ENCODE data around the gene TUBGCP6. TPM values are rescaled to one million over a fixed set of nuclear protein-coding genes. Genes with fewer than 3 reads are reported as not detected.

TUBGCP6 gene
- total RNA-seq, 1 donor from 2014 or later: 52.1 TPM

DNA sequence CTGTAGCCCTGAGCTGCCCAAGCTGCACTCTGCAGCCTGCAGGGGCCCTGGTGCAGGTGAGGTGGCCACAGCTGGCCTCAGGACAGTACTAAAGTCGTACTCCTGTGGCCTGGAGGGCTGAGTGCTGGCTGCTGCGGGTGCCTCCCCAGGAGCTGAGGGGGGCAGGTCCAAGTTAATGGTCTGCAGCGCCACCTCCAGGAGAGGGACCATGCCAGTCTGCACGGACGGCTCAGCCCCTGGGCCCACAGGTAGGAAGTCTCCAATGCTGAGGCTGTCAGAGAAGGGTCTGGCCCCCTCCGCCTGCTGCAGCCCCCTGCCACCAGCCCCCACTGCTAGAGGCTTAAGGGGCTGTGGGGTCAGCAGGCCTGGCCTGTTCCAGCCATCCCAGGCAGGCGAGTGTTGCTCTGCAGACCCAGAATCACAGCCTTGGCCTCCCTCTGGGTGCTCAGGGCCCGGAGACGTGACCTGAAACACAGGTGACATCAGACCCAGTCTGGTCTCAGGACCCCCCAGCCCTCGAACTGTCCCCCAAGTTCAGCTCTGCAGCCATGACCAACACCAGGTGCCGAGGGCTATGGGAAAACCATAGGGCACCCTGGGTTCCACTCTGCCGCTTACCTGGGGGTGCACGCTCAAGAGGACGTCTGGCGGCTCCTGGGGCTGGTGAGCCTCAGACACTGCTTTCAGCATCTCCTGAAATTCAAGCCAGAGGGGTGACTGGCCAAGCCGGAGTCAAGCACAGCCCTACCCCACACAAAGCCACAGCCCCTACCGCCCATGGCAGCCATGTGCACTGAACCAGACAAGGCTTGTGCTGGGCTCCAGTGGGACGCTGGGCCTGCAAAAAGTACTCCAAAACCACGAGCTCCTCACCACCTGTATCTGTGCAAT is 23.2 kb downstream of the TUBGCP6 start:
- no peak overlapping the region for H3K27ac Mint-ChIP-seq
- no peaks in the 10 kb centered on the region for H3K9me3 Mint-ChIP-seq
- H3K4me1 Mint-ChIP-seq (ENCODE audit: low read depth): no peaks in the 10 kb centered on the region
- no peak overlapping the region for H3K4me3 Mint-ChIP-seq
- no peak for DNase-seq (ENCODE audit: low spot score)
- intact Hi-C loops (cut with micrococcal nuclease): no loop called here
- H3K27me3 Mint-ChIP-seq (ENCODE audit: insufficient read depth): no peaks in the 10 kb centered on the region
- H3K36me3 Mint-ChIP-seq (ENCODE audit: low read depth): peaks cover 28% of the 10 kb centered on the region

DNA sequence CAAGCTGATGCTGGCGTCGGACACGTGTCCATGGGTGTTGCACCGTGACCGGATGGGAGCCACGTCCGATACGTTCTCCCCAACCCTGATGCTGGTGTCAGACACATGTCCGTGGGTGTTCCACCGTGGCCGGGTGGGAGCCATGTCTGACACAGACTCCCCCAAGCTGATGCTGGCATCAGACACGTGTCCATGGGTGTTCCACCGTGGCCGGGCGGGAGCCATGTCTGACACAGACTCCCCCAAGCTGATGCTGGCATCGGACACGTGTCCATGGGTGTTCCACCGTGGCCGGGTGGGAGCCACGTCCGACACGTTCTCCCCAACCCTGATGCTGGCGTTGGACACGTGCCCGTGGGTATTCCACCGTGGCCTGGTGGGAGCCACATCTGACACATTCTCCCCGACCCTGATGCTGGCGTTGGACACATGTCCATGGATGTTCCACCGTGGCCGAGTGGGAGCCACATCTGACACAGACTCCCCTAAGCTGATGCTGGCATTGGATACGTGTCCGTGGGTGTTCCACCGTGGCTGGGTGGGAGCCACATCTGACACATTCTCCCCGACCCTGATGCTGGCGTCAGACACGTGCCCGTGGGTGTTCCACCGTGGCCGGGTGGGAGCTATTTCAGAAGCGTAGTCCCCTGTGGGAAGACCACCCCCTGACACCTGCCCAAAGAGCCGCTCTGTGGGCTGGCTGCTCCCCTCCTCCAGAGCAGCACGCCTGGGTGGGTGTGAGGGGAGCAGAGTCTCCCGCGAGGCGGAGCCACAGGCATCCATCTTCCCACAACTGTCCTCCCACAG is 24.0 kb downstream of the TUBGCP6 start:
- no peak overlapping the region for H3K27ac Mint-ChIP-seq
- no peaks in the 10 kb centered on the region for H3K27me3 Mint-ChIP-seq (ENCODE audit: insufficient read depth)
- H3K36me3 Mint-ChIP-seq (ENCODE audit: low read depth): peaks cover 30% of the 10 kb centered on the region
- H3K9me3 Mint-ChIP-seq: no peaks in the 10 kb centered on the region
- intact Hi-C loops (cut with micrococcal nuclease): no loop called here
- DNase-seq (ENCODE audit: low spot score): no peak
- H3K4me1 Mint-ChIP-seq (ENCODE audit: low read depth): no peaks in the 10 kb centered on the region
- no peak overlapping the region for H3K4me3 Mint-ChIP-seq

DNA sequence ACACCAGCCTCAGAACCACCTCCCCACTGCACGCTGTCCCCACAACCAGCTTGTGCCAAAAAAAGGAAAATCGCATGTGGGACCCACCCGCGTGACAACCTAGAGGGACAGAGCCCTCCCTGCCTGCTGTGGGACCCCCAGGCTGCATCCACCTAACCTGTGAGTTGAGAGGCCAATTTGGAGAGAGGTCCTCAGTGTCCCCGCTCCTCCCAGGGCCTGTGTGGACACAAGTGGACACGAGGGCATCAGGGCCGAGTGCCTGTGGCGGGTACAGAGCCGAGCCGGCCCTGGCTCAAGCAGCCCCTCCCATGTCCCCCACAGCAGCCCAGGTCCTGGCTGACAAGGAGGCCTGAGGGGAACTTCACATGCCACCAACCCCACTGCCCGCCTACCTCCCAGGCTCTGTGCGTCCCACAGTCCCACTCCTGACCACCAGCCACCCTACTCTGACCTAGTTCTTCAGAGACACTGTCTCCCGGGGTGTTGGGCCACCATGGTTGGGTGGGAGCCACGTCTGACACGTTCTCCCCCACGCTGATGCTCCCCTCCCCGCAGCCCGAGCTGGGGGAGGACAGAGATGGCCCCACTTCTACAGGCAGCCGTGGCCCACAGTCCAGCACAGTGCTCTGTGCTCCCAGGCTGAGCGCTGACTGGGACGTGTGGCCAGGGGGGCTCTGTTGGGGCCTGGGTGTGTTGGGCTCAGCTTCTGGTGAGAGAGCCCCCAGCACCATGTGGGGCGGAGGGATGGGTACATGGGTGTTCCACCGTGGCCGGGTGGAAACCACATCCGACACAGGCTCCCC is 24.8 kb downstream of the TUBGCP6 start:
- no peak for DNase-seq (ENCODE audit: low spot score)
- Mint-ChIP-seq H3K36me3 (ENCODE audit: low read depth) (peaks cover 31% of the 10 kb centered on the region), H3K27ac (no peak overlapping the region), H3K4me1 (ENCODE audit: low read depth) (no peaks in the 10 kb centered on the region), H3K4me3 (no peak overlapping the region), H3K9me3 (no peaks in the 10 kb centered on the region), H3K27me3 (ENCODE audit: insufficient read depth) (no peaks in the 10 kb centered on the region)
- intact Hi-C loops (cut with micrococcal nuclease): no loop called here

DNA sequence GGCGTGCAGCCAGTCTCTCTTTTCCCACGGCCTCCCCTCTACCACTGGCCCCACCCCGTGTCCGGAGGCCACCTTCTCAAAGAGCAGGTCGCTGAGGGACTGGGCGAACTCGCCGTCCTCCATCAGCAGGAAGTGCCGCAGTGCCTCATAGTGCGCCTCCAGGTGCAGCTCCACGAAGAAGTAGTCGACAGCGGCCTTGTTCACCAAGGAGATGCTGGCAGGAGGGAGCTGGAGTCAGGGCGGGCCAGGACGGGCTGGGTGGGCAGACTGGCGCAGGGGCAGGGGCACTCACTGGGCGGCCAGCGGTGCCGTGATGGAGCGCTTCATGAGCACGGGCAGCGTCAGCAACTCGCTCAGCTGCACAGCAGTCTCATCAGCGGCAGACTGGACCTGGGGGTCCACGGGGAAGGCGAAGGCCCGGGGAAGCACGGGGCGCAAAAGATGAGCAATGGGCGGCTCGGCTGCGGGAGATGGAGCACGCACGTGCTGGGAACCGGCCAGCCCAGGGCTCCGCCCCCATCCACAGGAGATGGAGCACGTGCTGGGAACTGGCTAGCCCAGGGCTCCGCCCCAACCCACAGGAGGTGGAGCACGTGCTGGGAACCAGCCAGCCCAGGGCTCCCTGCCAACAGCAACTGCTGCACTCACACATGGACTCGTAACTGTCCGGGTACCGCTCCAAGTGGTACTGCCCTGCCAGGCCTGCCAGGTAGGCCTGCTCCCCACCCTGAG is 25.7 kb downstream of the TUBGCP6 start:
- Mint-ChIP-seq H3K27ac (no peak overlapping the region), H3K9me3 (no peaks in the 10 kb centered on the region), H3K4me3 (no peak overlapping the region), H3K4me1 (ENCODE audit: low read depth) (no peaks in the 10 kb centered on the region), H3K27me3 (ENCODE audit: insufficient read depth) (no peaks in the 10 kb centered on the region), H3K36me3 (ENCODE audit: low read depth) (peaks cover 32% of the 10 kb centered on the region)
- no peak for DNase-seq (ENCODE audit: low spot score)
- intact Hi-C loops (cut with micrococcal nuclease): no loop called here

DNA sequence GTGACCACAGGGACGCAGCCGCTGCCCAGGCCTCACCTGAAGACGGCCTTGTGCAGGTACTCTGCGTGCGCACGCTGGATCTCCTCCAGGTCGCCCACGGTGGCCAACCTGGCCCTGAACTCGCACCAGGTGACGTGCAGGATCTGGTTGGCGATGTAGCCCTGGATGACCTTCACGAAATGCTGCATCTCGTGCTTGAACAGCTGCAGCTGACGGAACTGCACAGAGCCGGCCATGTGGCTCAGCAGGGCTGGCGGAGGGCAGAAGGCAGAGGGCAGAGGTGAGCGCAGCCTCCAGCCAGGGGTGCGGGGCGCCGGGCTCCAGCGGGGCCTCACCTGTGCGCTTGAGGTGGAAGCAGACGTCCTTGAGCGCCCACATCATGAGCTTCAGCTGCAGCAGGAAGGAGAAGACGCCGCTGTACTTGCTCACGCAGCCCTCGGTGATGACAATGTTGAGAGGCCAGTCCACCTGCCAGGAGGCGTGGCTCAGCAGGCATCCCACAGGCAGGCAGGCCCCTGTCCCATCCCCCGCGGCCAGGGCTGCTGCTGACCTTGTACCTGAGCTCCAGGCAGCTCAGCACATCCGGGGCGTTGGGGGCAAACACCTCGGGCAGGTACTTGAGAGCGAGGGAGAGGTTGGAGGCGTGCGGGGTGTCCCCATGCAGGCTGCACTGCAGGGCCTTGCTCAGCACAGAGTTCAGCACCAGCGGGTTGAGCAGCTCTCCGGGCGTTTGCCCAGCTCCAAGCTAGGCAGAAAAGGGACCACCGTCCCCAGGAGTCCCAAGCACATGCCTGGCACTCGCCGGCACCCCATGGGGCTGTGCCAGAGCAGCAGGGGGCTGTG is 26.4 kb downstream of the TUBGCP6 start:
- Mint-ChIP-seq H3K9me3 (no peaks in the 10 kb centered on the region), H3K4me1 (ENCODE audit: low read depth) (no peaks in the 10 kb centered on the region), H3K36me3 (ENCODE audit: low read depth) (peaks cover 28% of the 10 kb centered on the region), H3K27me3 (ENCODE audit: insufficient read depth) (no peaks in the 10 kb centered on the region), H3K27ac (no peak overlapping the region), H3K4me3 (no peak overlapping the region)
- intact Hi-C loops (cut with micrococcal nuclease): no loop called here
- no peak for DNase-seq (ENCODE audit: low spot score)

GRCh38 chr22:50217543-50218152 is 27.2 kb downstream of the TUBGCP6 start:
- Mint-ChIP-seq H3K27ac (no peak overlapping the region), H3K27me3 (ENCODE audit: insufficient read depth) (no peaks in the 10 kb centered on the region), H3K4me1 (ENCODE audit: low read depth) (no peaks in the 10 kb centered on the region), H3K36me3 (ENCODE audit: low read depth) (peaks cover 26% of the 10 kb centered on the region), H3K9me3 (no peaks in the 10 kb centered on the region), H3K4me3 (no peak overlapping the region)
- intact Hi-C loops (cut with micrococcal nuclease): no loop called here
- DNase-seq (ENCODE audit: low spot score): no peak

DNA sequence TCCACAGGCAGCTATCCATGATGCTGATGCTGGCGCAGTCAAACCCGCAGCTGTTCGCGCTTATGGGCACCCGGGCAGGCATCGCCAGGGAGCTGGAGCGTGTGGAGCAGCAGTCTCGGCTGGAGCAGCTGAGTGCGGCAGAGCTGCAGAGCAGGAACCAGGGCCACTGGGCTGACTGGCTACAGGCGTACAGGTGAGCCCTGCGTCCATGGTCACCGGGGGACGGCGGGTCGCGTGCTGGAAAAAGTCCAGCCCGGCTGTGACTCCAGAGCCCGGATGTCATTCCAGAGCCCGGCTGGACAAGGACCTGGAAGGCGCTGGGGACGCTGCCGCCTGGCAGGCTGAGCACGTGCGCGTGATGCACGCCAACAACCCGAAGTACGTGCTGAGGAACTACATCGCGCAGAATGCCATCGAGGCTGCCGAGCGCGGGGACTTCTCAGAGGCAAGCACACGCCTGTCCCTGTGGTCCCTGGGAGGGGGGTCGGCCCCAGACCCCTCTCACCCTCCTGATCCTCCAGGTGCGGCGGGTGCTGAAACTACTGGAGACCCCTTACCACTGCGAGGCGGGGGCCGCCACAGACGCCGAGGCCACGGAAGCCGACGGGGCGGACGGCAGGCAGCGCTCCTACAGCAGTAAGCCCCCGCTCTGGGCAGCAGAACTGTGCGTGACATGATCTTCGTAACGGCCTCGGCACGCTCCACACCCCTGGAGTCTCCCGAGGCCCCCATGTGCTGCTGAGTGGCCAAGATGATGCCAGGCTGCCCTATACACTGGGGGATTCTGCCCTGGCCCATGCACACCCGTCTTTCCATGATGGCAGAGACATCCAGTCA is 27.9 kb downstream of the TUBGCP6 start:
- H3K4me3 Mint-ChIP-seq: no peak overlapping the region

GRCh38 chr22:50216055-50216683 is 28.7 kb downstream of the TUBGCP6 start:
- H3K9me3 Mint-ChIP-seq: no peaks in the 10 kb centered on the region
- H3K27ac Mint-ChIP-seq: no peak overlapping the region
- DNase-seq (ENCODE audit: low spot score): no peak
- no peak overlapping the region for H3K4me3 Mint-ChIP-seq
- no peaks in the 10 kb centered on the region for H3K27me3 Mint-ChIP-seq (ENCODE audit: insufficient read depth)
- H3K36me3 Mint-ChIP-seq (ENCODE audit: low read depth): peaks cover 29% of the 10 kb centered on the region
- intact Hi-C loops (cut with micrococcal nuclease): no loop called here
- H3K4me1 Mint-ChIP-seq (ENCODE audit: low read depth): no peaks in the 10 kb centered on the region

More for the DNA sequence above, 27.9 kb downstream of the TUBGCP6 start:
- Mint-ChIP-seq H3K27ac (no peak overlapping the region), H3K4me1 (ENCODE audit: low read depth) (no peaks in the 10 kb centered on the region), H3K9me3 (no peaks in the 10 kb centered on the region), H3K36me3 (ENCODE audit: low read depth) (peaks cover 28% of the 10 kb centered on the region), H3K27me3 (ENCODE audit: insufficient read depth) (no peaks in the 10 kb centered on the region)
- DNase-seq (ENCODE audit: low spot score): no peak
- intact Hi-C loops (cut with micrococcal nuclease): no loop called here

DNA sequence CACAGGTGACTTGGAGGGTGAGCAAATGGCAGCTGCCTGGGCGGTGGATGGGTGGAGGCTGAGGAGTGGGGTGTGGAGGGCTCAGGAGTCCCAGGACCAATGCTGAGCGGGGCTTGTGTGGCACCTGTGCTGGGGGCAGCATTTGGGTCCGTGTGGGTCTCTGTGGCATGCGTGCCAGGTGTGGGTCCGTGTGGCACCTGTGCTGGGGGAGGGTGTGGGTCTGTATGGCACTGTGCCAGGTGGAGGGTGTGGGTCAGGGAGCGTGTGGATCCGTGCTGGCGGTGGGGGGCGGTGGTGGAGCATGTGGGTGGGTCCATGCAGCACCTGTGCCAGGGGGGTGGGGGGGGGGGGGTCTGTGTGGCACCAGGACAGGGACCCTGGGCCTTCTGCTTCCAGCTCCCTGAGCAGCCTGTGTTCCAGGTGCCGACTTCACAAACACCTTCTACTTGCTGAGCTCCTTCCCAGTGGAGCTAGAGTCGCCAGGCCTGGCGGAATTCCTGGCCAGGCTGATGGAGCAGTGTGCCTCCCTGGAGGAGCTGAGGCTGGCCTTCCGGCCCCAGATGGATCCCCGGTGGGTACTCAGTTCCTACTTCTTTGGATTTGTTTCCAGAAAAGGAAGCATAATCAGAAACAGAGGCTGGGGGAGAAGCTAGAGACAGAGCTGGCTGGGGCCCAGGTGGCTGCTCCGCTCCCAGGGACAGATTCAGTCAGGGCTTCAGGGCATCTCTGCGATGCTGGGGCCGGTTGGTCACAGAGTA is 29.3 kb downstream of the TUBGCP6 start:
- no peaks in the 10 kb centered on the region for H3K9me3 Mint-ChIP-seq
- intact Hi-C loops (cut with micrococcal nuclease): no loop called here
- H3K4me3 Mint-ChIP-seq: no peak overlapping the region
- no peaks in the 10 kb centered on the region for H3K4me1 Mint-ChIP-seq (ENCODE audit: low read depth)
- DNase-seq (ENCODE audit: low spot score): no peak
- no peaks in the 10 kb centered on the region for H3K27me3 Mint-ChIP-seq (ENCODE audit: insufficient read depth)
- H3K36me3 Mint-ChIP-seq (ENCODE audit: low read depth): peaks cover 27% of the 10 kb centered on the region
- H3K27ac Mint-ChIP-seq: no peak overlapping the region

GRCh38 chr22:50213263-50213662 is 31.6 kb downstream of the TUBGCP6 start:
- H3K4me3 Mint-ChIP-seq: no peak overlapping the region
- no peak for DNase-seq (ENCODE audit: low spot score)
- intact Hi-C loops (cut with micrococcal nuclease): no loop called here
- peaks cover 30% of the 10 kb centered on the region for H3K36me3 Mint-ChIP-seq (ENCODE audit: low read depth)
- peaks cover 5% of the 10 kb centered on the region for H3K4me1 Mint-ChIP-seq (ENCODE audit: low read depth)
- no peak overlapping the region for H3K27ac Mint-ChIP-seq
- H3K9me3 Mint-ChIP-seq: no peaks in the 10 kb centered on the region
- no peaks in the 10 kb centered on the region for H3K27me3 Mint-ChIP-seq (ENCODE audit: insufficient read depth)
